Transverse colon (tissue), 4 donors: Measurements from ENCODE around the gene SLC36A3. TPM values are rescaled to one million over a fixed set of nuclear protein-coding genes. Genes with fewer than 3 reads are reported as not detected.
"Not testable (repeated sequence)": the region's sequence is repeated elsewhere in the genome, so short reads cannot be mapped to it uniquely, and the experiment has no call there.

Experiments
- DNase-seq: peaks from one replicate; pipeline ENCODE4 v3.0.0-alpha.2; 2019
- H3K27ac ChIP-seq, 4 donors: fragments of 200-600 bp; sonication (generic); 2 replicates each; pipeline ENCODE4 v1.5.1; 2016 to 2018; ENCODE audit warnings: inconsistent platforms in 4 of 4
- H3K27me3 ChIP-seq: fragments of 200-600 bp; sonication (generic); 2 replicates; pipeline ENCODE4 v1.5.1; 2017; ENCODE audit warnings: inconsistent platforms
- H3K36me3 ChIP-seq, 4 donors: fragments of 200-600 bp; sonication (generic); 2 replicates each; pipeline ENCODE4 v1.5.1; 2017 to 2019; ENCODE audit warnings: inconsistent platforms in 4 of 4
- H3K4me1 ChIP-seq, 4 donors: fragments of 200-600 bp; sonication (generic); 2 replicates each; pipeline ENCODE4 v1.5.1; 2017 to 2020; ENCODE audit warnings: inconsistent platforms in 4 of 4
- H3K4me3 ChIP-seq, 4 donors: fragments of 200-600 bp; sonication (generic); 1 replicate in 1 of 4; 2 replicates in 3 of 4; pipeline versions ENCODE4 v1.5.1 to v1.6.1; 2017 to 2019; ENCODE audit warnings: inconsistent platforms in 4 of 4
- H3K9me3 ChIP-seq, 2 donors: fragments of 200-600 bp; sonication (generic); 2 replicates each; pipeline ENCODE4 v1.5.1; 2017 to 2019; ENCODE audit warnings: inconsistent platforms in 2 of 2
- EP300 ChIP-seq: sonication (generic); formaldehyde crosslinking; IDR thresholded peaks from one replicate; pipeline ENCODE4 v1.6.1; 2017; ENCODE audit warnings: antibody characterized with exemption, low read depth
- POLR2A ChIP-seq: fragments of 450-650 bp; IDR thresholded peaks from one replicate; pipeline ENCODE4 v1.6.1; 2016; ENCODE audit warnings: antibody characterized with exemption, mild to moderate bottlenecking, moderate library complexity
- POLR2AphosphoS5 ChIP-seq, 3 donors: sonication (generic); formaldehyde crosslinking; IDR thresholded peaks; one replicate each; pipeline ENCODE4 v1.6.1; 2016; ENCODE audit warnings: antibody characterized with exemption in 3 of 3
- WGBS, 2 donors: methylation state at CpG; one replicate each; pipeline ENCODE4 v1.1.5; 2018; ENCODE audit warnings: low coverage in 1 of 2; 5-methylcytosine and 5-hydroxymethylcytosine counted together
- in situ Hi-C, 4 donors: fragments of 200-750 bp; cut with MboI; loops; one replicate each; pipeline versions ENCODE4 v1.15.0 to v1.15.1; 2017; ENCODE audit warnings: low sequenced_read_pairs in 3 of 4, low pct_ligation_motif_present in 1 of 4, low pct_unique_long_range_greater_than_20kb in 1 of 4
- intact Hi-C: fragments of 100-400 bp; cut with DNase I; formaldehyde crosslinking; loops from one replicate; pipeline ENCODE4 v1.15.1; 2023; ENCODE audit warnings: low total_unique reads
- total RNA-seq, 4 donors: library from RNA; depleted of rRNA; stranded (reverse); fragments of >200 nt; gene quantifications; one replicate each; pipeline ENCODE4 v1.1.0, GENCODE V29; 2016
- TF ChIP-seq, protein P1 (sequence below), 5 experiments: fragments of 200-600 bp in 3 of 5; fragments of 450-650 bp in 2 of 5; sonication (generic) in 3 of 5; IDR thresholded peaks; 1 replicate in 2 of 5; 2 replicates in 3 of 5; pipeline ENCODE4 v1.5.1; 2016 to 2017; ENCODE audit warnings: antibody characterized with exemption in 5 of 5, inconsistent platforms in 3 of 5, mild to moderate bottlenecking in 2 of 5, moderate library complexity in 1 of 5

The SLC36A3 gene
- total RNA-seq, 4 donors from 2014 or later: not detected

- H3K36me3 ChIP-seq: no peaks in the 10 kb centered on the region
- no peaks in the 10 kb centered on the region for H3K27me3 ChIP-seq
- in situ Hi-C loops: no loop called here
- 73 to 75% methylated on average over 2 to 3 of the region's 3 CpGs for WGBS, 2 donors
- intact Hi-C loops: no loop called here
- H3K9me3 ChIP-seq: no peaks in the 10 kb centered on the region
- no peak overlapping the region for H3K4me3 ChIP-seq
- TF ChIP-seq, protein P1, sequence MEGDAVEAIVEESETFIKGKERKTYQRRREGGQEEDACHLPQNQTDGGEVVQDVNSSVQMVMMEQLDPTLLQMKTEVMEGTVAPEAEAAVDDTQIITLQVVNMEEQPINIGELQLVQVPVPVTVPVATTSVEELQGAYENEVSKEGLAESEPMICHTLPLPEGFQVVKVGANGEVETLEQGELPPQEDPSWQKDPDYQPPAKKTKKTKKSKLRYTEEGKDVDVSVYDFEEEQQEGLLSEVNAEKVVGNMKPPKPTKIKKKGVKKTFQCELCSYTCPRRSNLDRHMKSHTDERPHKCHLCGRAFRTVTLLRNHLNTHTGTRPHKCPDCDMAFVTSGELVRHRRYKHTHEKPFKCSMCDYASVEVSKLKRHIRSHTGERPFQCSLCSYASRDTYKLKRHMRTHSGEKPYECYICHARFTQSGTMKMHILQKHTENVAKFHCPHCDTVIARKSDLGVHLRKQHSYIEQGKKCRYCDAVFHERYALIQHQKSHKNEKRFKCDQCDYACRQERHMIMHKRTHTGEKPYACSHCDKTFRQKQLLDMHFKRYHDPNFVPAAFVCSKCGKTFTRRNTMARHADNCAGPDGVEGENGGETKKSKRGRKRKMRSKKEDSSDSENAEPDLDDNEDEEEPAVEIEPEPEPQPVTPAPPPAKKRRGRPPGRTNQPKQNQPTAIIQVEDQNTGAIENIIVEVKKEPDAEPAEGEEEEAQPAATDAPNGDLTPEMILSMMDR (IDR thresholded peaks at IDR 0.05): no peak
- peak; percentile 29 for DNase-seq
- H3K4me1 ChIP-seq: peaks cover 8 to 41% (median 18%) of the 10 kb centered on the region in 4 donors
- no peak overlapping the region for H3K27ac ChIP-seq
Observed at GRCh38 chr5:151255621-151256286, 47.8 kb downstream of the SLC36A3 start.

DNA sequence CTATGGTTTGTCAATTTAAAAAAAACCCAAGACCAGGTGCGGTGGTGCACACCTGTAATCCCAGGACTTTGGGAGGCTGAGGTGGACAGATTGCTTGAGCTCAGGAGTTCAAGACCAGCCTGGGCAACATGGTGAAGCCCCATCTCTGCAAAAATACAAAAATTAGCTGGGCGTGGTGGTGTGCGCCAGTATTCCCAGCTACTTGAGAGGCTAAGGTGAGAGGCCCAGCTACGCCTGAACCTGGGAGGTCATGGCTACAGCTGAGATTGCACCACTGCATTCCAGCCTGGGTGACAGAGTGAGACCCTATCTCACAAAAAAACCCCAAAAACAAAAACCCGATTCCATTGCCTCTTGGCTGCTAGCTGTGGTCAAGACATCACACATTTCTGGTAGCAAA lies 48.6 kb downstream of the SLC36A3 start:
- 94% methylated on average over 5 of the region's 5 CpGs; no CpG with 5 or more reads in 1 of the 2 donors for WGBS, 2 donors
- intact Hi-C loops, H3K27me3 ChIP-seq, H3K36me3 ChIP-seq, H3K9me3 ChIP-seq, H3K27ac ChIP-seq, DNase-seq, H3K4me3 ChIP-seq, in situ Hi-C loops: not testable (repeated sequence)
- peaks cover 8 to 41% (median 18%) of the 10 kb centered on the region in 4 donors for H3K4me1 ChIP-seq

GRCh38 chr5:151254556-151254955 lies 49.0 kb downstream of the SLC36A3 start:
- no peaks in the 10 kb centered on the region for H3K36me3 ChIP-seq
- DNase-seq: no peak
- WGBS, 2 donors: 60% methylated on average over 1 of the region's 1 CpG
- no peak overlapping the region for H3K27ac ChIP-seq
- peak overlapping the region in 1 of 4 donors; percentile 95 for H3K4me3 ChIP-seq
- in situ Hi-C loops (no loop called here), intact Hi-C loops (no loop called here)
- H3K27me3 ChIP-seq: no peaks in the 10 kb centered on the region
- H3K4me1 ChIP-seq: peaks cover 8 to 41% (median 18%) of the 10 kb centered on the region in 4 donors
- TF ChIP-seq, protein P1 (IDR thresholded peaks at IDR 0.05): no peak
- no peak for TF ChIP-seq EP300
- no peak for TF ChIP-seq POLR2A
- TF ChIP-seq POLR2AphosphoS5 (IDR thresholded peaks at IDR 0.05): no peak
- no peaks in the 10 kb centered on the region for H3K9me3 ChIP-seq

DNA sequence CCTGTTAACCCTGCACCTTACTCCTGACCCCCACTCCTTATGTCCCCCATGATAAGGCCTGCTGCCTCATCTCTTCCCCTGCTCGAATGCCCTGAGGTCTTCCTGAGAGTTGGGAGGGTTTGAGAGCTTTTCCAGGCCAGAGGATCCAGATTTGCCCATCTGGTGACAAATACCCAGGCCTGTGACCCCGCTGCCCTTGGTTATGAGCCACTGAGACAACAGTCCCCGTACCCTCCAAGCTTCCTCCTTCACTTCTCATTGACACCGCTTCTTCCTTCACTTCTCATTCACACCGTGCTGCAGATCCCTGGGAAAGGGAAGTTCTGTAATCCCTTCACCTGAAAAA lies 50.0 kb downstream of the SLC36A3 start:
- DNase-seq: no peak
- H3K4me3 ChIP-seq: peak overlapping the region; percentile 55 to 95 (median 65)
- peaks cover 8 to 41% (median 18%) of the 10 kb centered on the region in 4 donors for H3K4me1 ChIP-seq
- H3K27me3 ChIP-seq: no peaks in the 10 kb centered on the region
- no peaks in the 10 kb centered on the region for H3K9me3 ChIP-seq
- in situ Hi-C loops: no loop called here
- intact Hi-C loops: no loop called here
- peak overlapping the region; percentile 86 to 92 (median 88) for H3K27ac ChIP-seq
- TF ChIP-seq POLR2AphosphoS5 (IDR thresholded peaks at IDR 0.05): no peak
- TF ChIP-seq POLR2A: no peak
- TF ChIP-seq, protein P1 (IDR thresholded peaks at IDR 0.05): no peak
- TF ChIP-seq EP300: no peak
- 13% methylated on average over 5 of the region's 5 CpGs; no CpG with 5 or more reads in 1 of the 2 donors for WGBS, 2 donors
- no peaks in the 10 kb centered on the region for H3K36me3 ChIP-seq
